Measurements from ENCODE around the gene PBX4. TPM values are rescaled to one million over a fixed set of nuclear protein-coding genes. Genes with fewer than 3 reads are reported as not detected.

Gene PBX4
- total and polyA plus RNA-seq, 2 of the 8 experiments (the other 6 are each of a cell fraction or from before 2014, with no cell fraction given): 3.4 to 3.8 TPM

DNA sequence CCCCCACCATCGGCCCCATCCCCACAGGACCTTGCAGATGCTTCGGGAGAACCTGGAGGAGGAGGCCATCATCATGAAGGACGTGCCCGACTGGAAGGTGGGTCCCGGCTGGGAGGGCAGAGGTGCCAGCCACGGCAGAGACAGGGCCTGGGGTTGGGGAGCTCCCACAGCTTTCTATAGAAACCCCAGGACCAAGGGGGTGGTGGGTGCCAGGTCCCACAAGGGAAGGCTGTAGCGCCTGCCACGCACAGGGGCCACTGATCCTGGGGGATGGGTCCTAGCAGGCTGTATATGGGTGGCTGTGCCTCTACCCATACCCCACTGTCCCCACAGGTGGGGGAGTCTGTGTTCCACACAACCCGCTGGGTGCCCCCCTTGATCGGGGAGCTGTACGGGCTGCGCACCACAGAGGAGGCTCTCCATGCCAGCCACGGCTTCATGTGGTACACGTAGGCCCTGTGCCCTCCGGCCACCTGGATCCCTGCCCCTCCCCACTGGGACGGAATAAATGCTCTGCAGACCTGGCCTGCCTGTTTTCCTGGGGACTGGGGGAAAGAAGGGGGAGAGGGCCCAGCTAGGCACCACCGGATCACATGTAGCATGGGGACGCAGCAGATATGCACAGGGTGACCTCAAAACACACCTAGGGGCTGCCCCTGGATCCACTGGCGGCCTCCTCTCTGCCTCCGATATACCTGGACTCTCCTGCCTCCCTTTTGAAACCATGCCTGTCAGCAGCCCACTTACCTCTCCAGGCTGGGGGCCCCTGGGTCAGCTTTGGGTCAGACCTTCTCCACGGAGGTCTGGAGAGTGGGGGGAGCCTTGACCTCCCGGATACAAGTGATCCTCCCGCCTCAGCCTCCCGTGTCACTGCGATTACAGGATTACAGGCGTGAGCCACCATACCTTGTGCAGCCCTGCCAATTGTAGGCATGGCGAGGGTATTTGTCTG, 90.5 kb downstream of the PBX4 start (continued):
- TF ChIP-seq, protein P1, sequence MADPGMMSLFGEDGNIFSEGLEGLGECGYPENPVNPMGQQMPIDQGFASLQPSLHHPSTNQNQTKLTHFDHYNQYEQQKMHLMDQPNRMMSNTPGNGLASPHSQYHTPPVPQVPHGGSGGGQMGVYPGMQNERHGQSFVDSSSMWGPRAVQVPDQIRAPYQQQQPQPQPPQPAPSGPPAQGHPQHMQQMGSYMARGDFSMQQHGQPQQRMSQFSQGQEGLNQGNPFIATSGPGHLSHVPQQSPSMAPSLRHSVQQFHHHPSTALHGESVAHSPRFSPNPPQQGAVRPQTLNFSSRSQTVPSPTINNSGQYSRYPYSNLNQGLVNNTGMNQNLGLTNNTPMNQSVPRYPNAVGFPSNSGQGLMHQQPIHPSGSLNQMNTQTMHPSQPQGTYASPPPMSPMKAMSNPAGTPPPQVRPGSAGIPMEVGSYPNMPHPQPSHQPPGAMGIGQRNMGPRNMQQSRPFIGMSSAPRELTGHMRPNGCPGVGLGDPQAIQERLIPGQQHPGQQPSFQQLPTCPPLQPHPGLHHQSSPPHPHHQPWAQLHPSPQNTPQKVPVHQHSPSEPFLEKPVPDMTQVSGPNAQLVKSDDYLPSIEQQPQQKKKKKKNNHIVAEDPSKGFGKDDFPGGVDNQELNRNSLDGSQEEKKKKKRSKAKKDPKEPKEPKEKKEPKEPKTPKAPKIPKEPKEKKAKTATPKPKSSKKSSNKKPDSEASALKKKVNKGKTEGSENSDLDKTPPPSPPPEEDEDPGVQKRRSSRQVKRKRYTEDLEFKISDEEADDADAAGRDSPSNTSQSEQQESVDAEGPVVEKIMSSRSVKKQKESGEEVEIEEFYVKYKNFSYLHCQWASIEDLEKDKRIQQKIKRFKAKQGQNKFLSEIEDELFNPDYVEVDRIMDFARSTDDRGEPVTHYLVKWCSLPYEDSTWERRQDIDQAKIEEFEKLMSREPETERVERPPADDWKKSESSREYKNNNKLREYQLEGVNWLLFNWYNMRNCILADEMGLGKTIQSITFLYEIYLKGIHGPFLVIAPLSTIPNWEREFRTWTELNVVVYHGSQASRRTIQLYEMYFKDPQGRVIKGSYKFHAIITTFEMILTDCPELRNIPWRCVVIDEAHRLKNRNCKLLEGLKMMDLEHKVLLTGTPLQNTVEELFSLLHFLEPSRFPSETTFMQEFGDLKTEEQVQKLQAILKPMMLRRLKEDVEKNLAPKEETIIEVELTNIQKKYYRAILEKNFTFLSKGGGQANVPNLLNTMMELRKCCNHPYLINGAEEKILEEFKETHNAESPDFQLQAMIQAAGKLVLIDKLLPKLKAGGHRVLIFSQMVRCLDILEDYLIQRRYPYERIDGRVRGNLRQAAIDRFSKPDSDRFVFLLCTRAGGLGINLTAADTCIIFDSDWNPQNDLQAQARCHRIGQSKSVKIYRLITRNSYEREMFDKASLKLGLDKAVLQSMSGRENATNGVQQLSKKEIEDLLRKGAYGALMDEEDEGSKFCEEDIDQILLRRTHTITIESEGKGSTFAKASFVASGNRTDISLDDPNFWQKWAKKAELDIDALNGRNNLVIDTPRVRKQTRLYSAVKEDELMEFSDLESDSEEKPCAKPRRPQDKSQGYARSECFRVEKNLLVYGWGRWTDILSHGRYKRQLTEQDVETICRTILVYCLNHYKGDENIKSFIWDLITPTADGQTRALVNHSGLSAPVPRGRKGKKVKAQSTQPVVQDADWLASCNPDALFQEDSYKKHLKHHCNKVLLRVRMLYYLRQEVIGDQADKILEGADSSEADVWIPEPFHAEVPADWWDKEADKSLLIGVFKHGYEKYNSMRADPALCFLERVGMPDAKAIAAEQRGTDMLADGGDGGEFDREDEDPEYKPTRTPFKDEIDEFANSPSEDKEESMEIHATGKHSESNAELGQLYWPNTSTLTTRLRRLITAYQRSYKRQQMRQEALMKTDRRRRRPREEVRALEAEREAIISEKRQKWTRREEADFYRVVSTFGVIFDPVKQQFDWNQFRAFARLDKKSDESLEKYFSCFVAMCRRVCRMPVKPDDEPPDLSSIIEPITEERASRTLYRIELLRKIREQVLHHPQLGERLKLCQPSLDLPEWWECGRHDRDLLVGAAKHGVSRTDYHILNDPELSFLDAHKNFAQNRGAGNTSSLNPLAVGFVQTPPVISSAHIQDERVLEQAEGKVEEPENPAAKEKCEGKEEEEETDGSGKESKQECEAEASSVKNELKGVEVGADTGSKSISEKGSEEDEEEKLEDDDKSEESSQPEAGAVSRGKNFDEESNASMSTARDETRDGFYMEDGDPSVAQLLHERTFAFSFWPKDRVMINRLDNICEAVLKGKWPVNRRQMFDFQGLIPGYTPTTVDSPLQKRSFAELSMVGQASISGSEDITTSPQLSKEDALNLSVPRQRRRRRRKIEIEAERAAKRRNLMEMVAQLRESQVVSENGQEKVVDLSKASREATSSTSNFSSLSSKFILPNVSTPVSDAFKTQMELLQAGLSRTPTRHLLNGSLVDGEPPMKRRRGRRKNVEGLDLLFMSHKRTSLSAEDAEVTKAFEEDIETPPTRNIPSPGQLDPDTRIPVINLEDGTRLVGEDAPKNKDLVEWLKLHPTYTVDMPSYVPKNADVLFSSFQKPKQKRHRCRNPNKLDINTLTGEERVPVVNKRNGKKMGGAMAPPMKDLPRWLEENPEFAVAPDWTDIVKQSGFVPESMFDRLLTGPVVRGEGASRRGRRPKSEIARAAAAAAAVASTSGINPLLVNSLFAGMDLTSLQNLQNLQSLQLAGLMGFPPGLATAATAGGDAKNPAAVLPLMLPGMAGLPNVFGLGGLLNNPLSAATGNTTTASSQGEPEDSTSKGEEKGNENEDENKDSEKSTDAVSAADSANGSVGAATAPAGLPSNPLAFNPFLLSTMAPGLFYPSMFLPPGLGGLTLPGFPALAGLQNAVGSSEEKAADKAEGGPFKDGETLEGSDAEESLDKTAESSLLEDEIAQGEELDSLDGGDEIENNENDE (IDR thresholded peaks at IDR 0.05; ENCODE audit: insufficient replicate concordance, low read length): no peak
- TF ChIP-seq SP2 (IDR thresholded peaks at IDR 0.05; ENCODE audit: low read length) (no peak), MAFK (IDR thresholded peaks at IDR 0.05; ENCODE audit: low read depth, low read length) (no peak), TBP (IDR thresholded peaks at IDR 0.05; ENCODE audit: low read depth, low read length) (no peak), NANOG (IDR thresholded peaks at IDR 0.05; ENCODE audit: insufficient read depth, low read depth, low read length, poor library complexity, severe bottlenecking) (no peak), RBBP5 (IDR thresholded peaks at IDR 0.05; ENCODE audit: borderline replicate concordance, low read depth, low read length) (no peak), TAF7 (optimal IDR thresholded peaks at IDR 0.05; ENCODE audit: borderline replicate concordance, low read depth, low read length) (no peak)
- TF ChIP-seq, protein P2, sequence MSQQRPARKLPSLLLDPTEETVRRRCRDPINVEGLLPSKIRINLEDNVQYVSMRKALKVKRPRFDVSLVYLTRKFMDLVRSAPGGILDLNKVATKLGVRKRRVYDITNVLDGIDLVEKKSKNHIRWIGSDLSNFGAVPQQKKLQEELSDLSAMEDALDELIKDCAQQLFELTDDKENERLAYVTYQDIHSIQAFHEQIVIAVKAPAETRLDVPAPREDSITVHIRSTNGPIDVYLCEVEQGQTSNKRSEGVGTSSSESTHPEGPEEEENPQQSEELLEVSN (IDR thresholded peaks at IDR 0.05): no peak
